Stimulated activated CD8-positive, alpha-beta memory T cell treated with anti-CD3 and anti-CD28 coated beads, Interleukin-12 subunit alpha, Interleukin-12 subunit beta, amount 100 ng/mL, for 1 hour (primary cell): ENCODE measurements around the gene FBXO24.

ENCODE experiments used
- DNase-seq: peaks from one replicate; pipeline ENCODE4 v3.0.0-alpha.2; 2020; ENCODE audit warnings: low read depth

The FBXO24 gene

DNA sequence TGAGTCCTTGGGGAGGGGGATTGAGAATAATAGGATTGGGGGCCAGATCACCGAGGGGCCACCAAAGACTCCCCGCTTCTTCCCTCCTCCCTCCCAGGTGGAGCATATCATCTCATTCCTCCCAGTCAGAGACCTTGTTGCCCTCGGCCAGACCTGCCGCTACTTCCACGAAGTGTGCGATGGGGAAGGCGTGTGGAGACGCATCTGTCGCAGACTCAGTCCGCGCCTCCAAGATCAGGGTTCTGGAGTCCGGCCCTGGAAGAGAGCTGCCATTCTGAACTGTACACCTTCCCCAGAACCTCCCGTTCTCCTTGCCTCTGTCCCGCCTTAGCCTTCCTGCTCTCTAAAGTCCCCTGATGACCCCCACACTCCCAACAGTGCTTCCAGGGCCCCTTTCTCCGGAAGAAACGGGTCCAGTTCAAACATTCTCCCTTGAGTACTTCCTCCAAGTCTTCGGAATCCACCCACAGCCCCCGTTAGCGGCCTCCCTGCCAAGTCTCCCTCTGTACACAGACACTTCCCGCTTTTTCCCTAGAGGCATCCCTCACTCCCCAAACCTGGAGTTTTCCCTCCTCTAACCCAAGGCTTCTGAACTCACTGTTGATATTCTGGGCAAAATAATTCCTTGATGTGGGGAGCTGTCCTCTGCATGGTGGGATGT lies 4.1 kb downstream of the FBXO24 start:
- no peak for DNase-seq

DNA sequence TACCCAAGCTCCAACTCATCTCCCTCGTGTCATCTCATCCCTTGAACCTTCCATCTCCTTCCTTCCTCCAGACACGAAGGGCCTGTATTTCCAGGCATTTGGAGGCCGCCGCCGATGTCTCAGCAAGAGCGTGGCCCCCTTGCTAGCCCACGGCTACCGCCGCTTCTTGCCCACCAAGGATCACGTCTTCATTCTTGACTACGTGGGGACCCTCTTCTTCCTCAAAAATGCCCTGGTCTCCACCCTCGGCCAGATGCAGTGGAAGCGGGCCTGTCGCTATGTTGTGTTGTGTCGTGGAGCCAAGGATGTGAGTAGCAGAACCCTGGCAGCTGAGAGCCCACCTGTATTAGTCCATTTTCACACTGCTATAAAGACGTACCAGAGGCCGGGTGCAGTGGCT lies 5.5 kb downstream of the FBXO24 start:
- DNase-seq: no peak

DNA sequence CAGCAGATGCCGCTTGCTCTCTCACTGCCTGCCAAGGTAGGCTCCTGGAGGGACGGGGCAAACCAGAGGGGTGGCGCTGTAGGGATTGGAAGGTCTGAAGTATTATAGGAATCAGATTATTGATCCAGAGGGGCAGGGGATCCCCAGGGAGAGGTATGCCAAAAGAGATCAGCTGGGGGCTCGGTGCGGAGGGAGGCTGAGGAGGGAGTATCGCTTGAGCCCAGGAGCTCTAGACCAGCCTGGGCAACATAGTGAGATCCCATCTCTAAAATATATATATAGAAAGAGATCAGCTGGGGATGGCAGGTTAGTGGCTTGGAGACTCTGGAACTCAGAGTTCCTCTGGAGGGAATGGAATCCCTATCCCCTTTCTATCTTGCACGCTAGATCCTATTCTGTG lies 9.1 kb downstream of the FBXO24 start:
- DNase-seq: no peak

DNA sequence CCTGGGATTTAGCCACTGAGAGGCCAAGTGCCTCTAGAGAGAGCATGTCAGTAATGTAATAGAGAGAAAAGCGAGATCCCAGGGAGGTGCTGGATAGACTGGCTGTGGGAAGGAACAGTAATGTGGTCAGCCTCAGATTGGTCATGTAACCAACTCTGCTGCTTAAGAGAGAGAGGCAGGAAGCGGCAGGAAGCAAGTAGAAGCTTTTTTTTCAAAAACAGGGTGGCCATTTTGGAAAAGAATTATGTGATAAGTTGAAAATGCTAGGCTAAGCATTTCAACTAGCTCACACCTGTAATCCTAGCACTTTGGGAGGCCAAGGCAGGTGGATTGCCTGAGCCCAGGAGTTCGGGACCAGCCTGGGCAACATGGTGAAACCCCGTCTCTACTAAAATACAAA lies 12.3 kb downstream of the FBXO24 start:
- DNase-seq: no peak

DNA sequence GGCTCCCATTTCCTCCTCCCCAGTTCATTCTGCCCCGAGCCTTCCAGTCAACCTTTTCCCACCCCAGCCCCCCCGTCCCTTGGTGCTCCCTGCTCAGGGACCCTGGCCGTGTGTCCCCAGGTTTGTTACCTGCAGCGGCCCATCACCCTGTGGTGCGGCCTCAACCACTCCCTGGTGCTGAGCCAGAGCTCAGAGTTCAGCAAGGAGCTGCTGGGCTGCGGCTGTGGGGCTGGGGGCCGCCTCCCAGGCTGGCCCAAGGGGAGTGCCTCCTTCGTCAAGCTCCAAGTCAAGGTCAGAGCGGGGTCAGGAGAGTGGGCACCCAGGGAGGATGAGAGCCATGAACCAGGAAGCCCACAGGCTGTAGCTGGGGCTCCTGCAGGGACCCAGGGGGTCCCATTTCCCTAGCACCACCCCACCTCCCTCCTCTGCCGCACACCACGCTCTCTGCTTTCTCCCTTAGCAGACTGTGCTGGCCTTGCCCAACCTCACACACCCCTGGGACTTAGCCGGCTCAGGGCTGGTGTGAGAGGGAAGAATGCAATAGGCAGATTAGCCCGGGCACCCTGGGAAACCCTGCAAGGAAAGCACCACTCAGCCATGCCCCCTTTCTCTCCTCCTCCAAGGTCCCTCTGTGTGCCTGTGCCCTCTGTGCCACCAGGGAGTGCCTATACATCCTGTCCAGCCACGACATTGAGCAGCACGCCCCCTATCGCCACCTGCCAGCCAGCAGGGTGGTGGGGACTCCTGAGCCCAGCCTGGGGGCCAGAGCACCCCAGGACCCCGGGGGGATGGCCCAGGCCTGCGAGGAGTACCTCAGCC lies 14.0 kb downstream of the FBXO24 start:
- no peak for DNase-seq

DNA sequence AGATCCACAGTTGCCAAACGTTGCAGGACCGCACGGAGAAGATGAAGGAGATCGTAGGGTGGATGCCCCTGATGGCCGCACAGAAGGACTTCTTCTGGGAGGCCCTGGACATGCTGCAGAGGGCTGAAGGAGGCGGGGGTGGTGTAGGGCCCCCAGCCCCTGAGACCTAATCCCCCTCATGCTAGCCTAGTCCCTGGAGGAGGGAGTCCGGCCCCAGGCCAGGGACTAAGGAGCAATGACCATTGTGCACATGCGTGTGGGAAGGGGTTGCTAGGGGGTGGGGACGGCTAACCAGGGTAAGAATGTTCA lies 14.6 kb downstream of the FBXO24 start:
- no peak for DNase-seq

DNA sequence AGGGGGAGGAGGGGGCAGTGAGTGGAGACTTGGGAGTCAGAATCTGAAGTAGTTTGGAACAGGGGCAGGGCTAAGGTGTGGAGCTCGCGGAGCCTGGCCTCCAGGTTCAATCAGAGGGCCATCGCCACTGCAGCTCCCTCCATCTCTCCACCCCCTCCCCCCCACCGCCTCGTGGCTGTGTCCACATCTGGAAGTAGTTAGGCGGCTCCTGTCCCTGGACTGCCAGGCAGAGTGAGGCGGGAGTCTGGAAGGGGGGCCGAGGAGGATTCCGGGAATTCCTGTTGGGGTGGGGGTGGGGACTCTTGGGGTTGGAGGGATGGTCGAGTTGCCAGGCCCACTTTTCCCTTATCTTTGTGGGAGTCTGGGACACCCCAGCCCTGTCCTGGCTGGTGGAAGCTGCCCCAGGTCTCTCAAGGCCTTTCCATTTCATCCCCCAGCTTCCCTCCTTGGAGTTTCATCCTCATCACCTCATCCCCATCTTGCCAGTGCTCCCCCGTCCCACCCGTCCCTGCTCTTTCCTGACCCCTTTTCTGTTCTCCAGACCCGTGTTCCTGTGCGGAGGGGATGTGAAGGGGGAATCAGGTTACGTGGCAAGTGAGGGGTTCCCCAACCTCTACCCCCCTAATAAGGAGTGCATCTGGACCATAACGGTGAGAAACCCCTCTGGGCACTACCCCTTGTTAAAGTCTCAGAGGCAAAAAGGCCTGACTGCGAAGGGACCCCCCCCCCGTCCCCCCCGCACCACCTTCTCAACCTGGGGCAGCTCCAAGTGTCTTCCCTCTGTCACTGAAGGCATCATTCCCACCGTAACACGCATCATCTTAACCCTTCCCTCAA lies 17.0 kb downstream of the FBXO24 start:
- DNase-seq: no peak

DNA sequence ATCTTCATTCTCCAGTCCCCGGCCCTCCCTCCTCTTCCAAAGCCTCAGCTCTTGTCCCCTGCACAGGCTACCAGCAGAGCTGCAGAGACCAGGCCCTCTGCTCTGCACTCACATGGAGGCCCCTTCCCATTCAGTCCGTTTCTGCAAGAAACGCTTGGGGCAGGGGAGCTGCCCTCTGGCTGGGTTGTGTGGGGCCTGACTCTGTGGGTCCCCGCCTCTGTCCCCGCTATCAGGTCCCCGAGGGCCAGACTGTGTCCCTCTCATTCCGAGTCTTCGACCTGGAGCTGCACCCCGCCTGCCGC lies 17.5 kb downstream of the FBXO24 start:
- DNase-seq: no peak

DNA sequence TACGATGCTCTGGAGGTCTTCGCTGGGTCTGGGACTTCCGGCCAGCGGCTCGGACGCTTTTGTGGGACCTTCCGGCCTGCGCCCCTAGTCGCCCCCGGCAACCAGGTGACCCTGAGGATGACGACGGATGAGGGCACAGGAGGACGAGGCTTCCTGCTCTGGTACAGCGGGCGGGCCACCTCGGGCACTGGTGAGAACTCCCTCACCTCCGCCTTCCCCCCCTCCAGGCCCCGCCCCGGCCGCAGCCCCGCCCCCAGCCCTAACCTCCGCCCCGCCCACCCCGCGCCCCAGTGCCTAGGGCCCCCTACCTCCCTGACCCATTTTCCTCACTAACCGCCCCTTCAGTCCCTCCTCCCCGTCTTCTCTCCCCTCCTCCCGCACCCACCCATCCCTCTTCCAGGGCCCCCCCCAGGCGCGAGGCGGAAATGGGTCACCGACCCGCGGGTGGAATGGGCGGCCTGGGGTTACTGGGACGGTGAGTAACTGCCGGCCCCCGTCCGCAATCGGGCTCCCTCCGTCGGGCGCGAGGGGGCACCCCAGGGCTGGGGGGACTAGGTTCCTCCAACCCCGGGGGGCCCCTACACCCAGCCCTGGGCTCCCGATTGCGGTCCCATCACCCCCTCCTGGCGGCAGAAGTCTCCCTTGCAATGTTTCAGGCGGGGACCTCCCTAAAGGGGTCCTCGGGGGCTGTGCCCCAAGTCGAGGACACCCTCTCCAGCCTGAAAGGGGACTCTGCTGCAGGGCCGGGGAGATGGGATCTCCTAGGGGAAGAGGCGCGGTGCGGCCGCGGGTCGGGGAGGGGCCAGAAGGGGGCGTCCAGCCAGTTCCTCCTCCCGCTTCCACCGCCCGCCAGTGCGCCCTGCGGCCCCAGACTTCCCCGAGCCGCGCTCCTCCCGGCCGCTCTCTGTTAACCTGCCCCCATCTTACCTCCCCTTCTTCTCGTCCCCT lies 18.2 kb downstream of the FBXO24 start:
- peak; percentile 49 for DNase-seq

DNA sequence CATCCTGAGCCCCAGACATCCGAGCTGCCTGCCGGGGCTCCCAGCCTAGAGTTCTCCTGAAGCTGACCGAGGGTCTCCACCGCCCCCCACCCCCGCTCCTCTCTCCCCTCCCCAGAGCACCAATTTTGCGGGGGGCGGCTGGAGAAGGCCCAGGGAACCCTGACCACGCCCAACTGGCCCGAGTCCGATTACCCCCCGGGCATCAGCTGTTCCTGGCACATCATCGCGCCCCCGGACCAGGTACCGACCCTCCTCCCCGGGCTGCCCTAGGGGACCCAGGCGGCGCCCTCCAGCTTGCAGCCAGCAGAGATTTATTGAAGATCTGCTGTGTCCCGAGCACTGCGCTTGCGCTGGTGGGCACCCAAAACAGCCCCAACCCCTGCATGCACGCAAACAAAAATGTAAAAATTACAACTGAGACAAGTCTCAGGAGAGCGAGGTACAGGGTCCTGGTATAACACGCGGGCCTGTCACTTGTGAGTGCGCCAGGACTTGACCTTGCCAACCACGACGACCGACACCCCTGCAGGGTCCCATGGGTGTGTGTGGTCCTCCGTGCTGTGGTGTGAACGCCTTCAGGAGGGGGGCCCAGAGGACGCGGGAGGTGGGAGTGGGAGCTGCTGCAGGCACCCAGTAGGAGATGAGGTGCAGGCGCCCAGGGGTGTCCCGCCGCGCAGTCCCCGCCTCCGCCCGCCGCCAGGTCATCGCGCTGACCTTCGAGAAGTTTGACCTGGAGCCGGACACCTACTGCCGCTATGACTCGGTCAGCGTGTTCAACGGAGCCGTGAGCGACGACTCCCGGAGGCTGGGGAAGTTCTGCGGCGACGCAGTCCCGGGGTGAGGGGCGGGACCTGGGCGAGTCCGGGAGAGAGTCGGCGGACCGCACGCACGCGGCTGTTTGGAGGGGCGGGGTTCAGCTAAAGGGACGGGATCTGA lies 19.1 kb downstream of the FBXO24 start:
- no peak for DNase-seq

DNA sequence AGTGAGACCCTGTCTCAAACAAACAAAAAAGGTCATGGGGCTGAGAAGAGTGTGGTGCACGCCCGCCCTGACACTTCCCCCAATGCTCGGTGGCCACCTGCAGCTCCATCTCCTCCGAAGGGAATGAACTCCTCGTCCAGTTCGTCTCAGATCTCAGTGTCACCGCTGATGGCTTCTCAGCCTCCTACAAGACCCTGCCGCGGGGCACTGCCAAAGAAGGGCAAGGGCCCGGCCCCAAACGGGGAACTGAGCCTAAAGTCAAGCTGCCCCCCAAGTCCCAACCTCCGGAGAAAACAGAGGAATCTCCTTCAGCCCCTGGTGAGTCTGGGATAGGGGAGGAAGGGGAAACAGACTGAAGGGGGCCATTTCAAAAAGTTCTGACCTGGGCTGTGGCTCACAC lies 20.2 kb downstream of the FBXO24 start:
- DNase-seq: no peak

DNA sequence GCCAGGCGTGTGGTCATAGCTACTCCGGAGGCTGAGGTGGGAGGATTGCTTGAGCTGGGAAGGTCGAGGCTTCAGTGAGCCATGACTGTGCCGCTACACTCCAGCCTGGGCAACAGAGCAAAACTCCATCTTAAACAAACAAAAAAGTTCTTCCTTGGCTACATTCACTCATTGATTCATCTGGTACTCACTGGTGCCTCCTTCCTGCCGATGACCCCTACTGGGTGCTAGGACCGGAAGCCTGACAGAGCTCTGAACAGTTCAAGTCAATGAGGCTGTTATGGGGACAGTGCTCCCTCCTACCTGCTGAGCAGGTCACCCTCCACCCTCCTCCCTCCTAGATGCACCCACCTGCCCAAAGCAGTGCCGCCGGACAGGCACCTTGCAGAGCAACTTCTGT lies 21.0 kb downstream of the FBXO24 start:
- DNase-seq: no peak

DNA sequence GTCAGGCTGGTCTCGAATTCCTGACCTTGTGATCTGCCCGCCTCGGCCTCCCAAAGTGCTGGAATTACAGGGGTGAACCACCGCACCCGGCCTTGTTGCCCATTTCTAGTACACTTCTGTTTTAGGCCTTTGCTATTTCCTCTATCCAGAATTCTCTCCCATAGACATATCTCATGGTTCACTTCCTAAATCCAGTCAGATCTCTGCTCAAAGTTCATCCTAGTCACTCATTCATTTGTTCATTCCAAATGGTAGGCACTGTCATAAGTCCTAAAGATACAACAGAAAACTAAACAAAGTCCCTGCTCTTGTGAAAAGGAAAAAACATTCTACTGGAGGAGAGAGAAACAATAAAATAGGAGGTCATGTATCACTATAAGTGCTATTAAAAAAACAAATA lies 23.8 kb downstream of the FBXO24 start:
- DNase-seq: no peak

DNA sequence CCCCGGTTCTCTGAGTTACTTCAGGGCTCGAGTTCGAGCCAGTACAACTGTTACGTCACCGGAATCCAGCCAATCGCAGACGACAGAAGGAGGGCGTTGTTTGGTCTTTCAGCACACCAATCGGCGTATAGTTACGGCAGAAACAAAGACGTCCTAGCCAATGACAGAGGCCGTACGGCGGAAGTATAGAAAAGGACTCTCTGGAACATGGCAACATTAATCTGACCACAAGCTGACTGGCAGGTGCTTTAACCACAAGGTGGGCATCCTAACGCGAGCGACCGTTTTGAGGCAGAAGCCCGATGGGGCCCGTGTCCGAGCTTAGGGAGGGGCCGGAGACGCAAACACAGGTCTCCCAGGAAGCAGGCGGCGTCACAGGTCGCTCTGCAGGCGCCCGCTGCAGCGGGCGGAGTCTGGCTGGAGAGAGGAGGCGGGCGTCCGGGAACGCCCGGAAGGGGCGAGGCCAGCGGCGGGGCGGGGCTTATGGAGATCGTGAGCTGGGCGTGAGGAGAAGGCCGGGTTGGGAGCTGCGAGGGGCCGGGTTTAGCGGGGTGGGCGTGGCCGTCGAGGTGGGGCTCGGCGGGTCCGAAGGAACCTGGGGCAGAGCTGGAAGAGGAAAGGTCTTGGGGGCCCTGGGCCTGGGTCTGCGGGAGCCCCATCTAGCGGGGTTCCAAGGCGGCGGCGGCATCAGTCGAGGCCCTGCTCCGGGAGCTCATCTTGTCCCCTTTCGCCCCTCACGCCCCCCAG lies 26.0 kb downstream of the FBXO24 start, which contains the start of gene MOSPD3:
Gene MOSPD3, plus strand, starts transcription at position 558 of the 747 bp plus-strand sequence. CDS start 252 bp downstream, outside the sequence.
- peak; percentile 96 for DNase-seq

DNA sequence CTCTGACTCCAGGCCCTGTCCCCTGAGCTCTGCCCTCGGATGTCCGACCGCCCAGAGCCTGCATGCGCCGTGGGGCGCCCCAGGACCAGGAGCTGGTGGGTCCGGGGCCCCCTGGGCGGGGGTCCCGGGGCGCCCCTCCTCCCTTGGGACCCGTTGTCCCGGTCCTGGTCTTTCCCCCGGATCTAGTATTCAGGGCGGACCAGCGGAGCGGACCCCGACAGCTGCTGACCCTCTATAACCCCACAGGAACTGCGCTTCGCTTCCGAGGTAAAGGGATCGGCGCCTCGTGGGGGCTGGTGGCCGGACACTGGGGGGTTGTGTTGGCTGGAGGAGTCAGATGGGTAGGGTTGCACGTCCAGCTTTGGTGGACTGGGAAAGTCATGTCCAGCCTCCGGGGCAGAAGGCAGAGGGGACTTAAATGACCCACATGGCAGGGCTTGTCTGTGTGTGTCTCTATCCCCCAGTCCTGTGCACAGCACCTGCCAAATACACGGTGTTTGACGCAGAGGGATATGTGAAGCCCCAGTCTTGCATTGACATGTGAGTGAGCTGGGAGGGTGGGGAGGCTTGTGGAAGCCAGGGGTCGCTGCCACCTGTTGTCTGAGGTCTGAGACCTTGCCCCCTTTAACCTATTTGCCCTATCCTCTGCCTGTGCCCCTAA lies 26.7 kb downstream of the FBXO24 start:
- DNase-seq: no peak

DNA sequence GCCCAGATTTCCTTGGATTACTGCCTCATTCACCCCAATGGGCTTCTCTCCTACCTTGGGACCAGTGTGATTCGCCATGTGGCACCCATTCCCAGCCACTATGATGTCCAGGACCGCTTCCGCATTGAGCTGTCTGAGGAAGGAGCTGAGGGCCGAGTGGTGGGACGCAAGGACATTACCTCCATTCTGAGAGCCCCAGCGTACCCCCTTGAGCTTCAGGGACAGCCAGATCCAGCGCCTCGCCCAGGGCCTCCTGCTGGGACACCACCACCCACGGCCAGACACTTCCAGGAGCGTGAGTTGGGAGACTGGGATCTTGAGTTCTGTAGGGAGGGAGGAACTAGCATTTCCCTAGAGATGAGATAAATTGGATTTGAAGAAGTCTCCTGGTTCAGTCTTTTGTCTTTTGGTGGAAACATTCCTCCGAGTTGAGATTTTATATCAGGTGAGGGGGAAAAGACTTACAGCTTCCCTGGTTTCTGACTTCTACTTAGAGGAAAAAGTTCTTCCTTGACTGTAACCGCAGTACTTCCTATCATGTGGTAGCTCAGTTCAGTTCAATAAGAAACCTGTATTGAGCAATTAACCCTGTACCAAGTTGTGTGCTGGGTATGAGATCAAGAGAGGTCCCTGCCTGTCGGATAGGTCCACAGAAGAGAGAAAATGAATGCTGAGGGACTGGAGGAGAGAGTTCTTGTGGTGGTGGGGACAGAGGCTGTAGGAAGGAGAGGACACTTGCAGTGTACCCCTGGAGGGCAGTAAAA lies 27.5 kb downstream of the FBXO24 start:
- no peak for DNase-seq

DNA sequence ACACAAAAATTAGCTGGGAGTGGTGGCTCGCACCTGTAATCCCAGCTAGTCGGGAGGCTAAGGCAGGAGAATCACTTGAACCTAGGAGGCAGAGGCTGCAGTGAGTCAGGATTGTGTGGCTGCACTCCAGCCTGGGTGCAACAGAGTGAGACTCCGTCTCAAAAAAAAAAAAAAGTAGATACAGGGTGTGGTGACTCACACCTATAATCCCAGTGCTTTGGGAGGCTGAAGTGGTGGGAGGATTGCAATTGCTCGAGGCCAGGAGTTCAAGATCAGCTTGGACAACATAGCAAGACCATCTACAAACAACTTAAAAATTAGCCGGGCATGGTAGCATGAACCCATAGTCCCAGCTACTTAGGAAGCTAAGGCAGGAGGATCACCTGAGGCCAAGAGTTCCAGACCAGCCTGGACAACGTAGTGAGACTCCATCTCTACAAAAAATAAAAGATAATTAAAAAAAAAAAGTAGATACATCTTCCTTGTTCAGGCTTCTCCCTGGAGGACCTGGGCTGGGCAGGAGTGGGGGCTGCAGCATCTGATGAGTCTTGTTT lies 28.3 kb downstream of the FBXO24 start:
- DNase-seq: no peak

DNA sequence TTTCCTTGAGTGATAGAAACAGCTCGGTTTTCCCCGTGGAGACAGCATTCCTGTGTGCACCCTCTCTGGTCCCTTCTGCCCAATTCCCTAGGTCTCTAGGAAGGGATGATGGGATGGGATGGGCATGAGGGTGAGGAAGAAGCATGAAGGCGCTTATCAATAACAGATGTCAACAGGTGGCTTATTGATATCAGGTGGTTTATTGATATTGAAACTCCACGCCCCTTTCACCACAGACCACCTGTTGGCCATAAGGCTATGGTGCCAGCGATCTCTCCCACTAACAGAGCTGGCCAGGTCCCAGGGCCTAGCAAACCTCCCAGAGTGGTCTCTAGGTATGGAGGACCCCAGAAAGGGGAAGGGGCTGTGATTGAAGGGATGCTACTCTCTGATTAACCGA lies 34.1 kb downstream of the FBXO24 start:
- DNase-seq: no peak
